Measurements from ENCODE around the gene MMP11. TPM values are rescaled to one million over a fixed set of nuclear protein-coding genes. Genes with fewer than 3 reads are reported as not detected.
"Not testable (repeated sequence)": the region's sequence is repeated elsewhere in the genome, so short reads cannot be mapped to it uniquely, and the experiment has no call there.

The MMP11 gene
- total and polyA plus RNA-seq, 2 of the 13 experiments (the other 11 are each of a cell fraction or from before 2014, with no cell fraction given) = 8.9 to 28.6 TPM

DNA sequence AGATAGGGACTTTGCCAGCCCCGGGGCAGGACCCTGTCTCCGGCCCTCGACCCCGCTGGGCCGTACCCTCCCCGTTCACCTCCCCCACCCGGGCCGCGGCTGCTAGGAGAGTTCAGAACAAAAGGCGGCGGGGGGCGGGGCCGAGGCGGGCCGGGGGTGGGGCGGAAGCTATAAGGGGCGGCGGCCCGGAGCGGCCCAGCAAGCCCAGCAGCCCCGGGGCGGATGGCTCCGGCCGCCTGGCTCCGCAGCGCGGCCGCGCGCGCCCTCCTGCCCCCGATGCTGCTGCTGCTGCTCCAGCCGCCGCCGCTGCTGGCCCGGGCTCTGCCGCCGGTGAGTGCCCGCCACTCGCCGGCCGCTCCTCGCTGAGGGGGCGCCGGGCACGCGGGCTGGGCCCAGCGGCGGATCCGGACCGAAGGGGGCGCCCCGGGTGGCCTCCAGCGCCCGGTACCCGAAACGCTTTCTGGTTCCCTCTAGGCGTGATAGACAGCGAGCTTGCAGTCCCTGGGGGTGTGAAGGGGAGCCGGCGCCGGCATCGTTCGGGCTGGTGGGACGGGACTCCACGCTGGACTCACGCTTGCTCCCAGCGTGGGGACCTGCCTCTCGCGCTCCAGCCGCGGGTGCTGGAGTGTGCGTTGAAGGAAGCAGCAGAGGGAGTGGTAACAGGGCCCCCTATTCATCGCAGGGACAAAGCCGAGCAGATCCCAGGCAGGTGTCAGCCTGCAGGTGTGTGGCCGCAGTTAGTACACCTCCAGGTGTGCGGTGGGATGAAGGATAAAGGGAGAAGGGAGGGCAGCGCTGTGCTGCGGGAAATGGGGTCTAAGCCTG lies at the start of gene MMP11 (continued):
- TF ChIP-seq, protein P1, sequence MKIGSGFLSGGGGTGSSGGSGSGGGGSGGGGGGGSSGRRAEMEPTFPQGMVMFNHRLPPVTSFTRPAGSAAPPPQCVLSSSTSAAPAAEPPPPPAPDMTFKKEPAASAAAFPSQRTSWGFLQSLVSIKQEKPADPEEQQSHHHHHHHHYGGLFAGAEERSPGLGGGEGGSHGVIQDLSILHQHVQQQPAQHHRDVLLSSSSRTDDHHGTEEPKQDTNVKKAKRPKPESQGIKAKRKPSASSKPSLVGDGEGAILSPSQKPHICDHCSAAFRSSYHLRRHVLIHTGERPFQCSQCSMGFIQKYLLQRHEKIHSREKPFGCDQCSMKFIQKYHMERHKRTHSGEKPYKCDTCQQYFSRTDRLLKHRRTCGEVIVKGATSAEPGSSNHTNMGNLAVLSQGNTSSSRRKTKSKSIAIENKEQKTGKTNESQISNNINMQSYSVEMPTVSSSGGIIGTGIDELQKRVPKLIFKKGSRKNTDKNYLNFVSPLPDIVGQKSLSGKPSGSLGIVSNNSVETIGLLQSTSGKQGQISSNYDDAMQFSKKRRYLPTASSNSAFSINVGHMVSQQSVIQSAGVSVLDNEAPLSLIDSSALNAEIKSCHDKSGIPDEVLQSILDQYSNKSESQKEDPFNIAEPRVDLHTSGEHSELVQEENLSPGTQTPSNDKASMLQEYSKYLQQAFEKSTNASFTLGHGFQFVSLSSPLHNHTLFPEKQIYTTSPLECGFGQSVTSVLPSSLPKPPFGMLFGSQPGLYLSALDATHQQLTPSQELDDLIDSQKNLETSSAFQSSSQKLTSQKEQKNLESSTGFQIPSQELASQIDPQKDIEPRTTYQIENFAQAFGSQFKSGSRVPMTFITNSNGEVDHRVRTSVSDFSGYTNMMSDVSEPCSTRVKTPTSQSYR (CRISPR knock-in tag; IDR thresholded peaks at IDR 0.05; ENCODE audit: borderline replicate concordance) = peak; percentile 68
- TF ChIP-seq RBFOX2 (IDR thresholded peaks at IDR 0.05; ENCODE audit: low read depth, low read length) = peak; percentile 72
- TF ChIP-seq ZNF777 (CRISPR knock-in tag; IDR thresholded peaks at IDR 0.05) = 0 out of 2 replicates have a peak, but pooled peaks have one; percentile 8
- 0 out of 2 replicates have a peak, but pooled peaks have one; percentile 21 for TF ChIP-seq WIZ (CRISPR knock-in tag; IDR thresholded peaks at IDR 0.05)
- no peak for TF ChIP-seq ZNF550 (CRISPR knock-in tag; IDR thresholded peaks at IDR 0.05; ENCODE audit: borderline replicate concordance)
- TF ChIP-seq, protein P2, sequence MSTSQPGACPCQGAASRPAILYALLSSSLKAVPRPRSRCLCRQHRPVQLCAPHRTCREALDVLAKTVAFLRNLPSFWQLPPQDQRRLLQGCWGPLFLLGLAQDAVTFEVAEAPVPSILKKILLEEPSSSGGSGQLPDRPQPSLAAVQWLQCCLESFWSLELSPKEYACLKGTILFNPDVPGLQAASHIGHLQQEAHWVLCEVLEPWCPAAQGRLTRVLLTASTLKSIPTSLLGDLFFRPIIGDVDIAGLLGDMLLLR (CRISPR knock-in tag; IDR thresholded peaks at IDR 0.05) = 0 out of 2 replicates have a peak, but pooled peaks have one; percentile 33
- 0 out of 2 replicates have a peak, but pooled peaks have one; percentile 6 for TF ChIP-seq ZNF230 (CRISPR knock-in tag; IDR thresholded peaks at IDR 0.05)
- TF ChIP-seq ZFY (CRISPR knock-in tag; IDR thresholded peaks at IDR 0.05) = peak; percentile 64
- TF ChIP-seq RAD21 (CRISPR knock-in tag; IDR thresholded peaks at IDR 0.05) = peak; percentile 36; the same call in 1 of the 2 replicates
- peak; percentile 64; the same call in 1 of the 2 replicates for TF ChIP-seq CCDC6 (CRISPR knock-in tag; IDR thresholded peaks at IDR 0.05)
- no peak for TF ChIP-seq MZF1 (CRISPR knock-in tag; IDR thresholded peaks at IDR 0.05; ENCODE audit: borderline replicate concordance)
- peak; percentile 23; the same call in 1 of the 2 replicates for TF ChIP-seq SPEN (CRISPR knock-in tag; IDR thresholded peaks at IDR 0.05; ENCODE audit: low read depth)
- no peak for TF ChIP-seq FOXO1 (CRISPR knock-in tag; IDR thresholded peaks at IDR 0.05)
- 0 out of 2 replicates have a peak, but pooled peaks have one; percentile 14 for TF ChIP-seq ZNF766 (CRISPR knock-in tag; IDR thresholded peaks at IDR 0.05; ENCODE audit: borderline replicate concordance)
- TF ChIP-seq ZNF891 (CRISPR knock-in tag; IDR thresholded peaks at IDR 0.05) = 0 out of 2 replicates have a peak, but pooled peaks have one; percentile 31
- TF ChIP-seq ARNT2 (CRISPR knock-in tag; IDR thresholded peaks at IDR 0.05; ENCODE audit: low read depth) = peak; percentile 45; the same call in 1 of the 2 replicates

DNA sequence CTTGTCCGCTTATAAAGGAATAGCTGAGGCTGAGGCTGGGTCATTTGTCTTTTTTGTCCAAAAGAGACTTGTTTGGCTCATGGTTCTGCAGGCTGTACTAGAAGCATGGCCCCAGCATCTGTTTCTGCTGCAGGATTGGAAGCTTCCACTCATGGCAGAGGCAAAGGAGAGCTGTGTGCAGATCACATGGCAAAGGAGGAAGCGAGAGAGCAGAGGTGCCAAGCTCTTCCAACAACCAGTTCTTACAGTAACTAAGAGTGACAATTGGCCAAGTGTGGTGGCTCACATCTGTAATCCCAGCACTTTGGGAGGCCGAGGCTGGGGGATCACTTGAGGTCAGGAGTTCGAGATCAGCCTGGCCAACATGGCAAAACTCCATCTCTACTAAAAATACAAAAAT lies 44.5 kb upstream of the MMP11 start:
- H3K27me3 ChIP-seq (ENCODE audit: control insufficient read depth in 1 of 2, insufficient read depth in 2 of 2, low read length in 2 of 2); H3K27ac ChIP-seq (ENCODE audit: extremely low read length, insufficient read depth, low read length); FAIRE-seq; intact Hi-C loops (cut with micrococcal nuclease; ENCODE audit: unreplicated experiment); H3K36me3 ChIP-seq (replicated peaks in 1 of 2; ENCODE audit: control insufficient read depth in 1 of 2, insufficient read depth in 2 of 2, low read length in 2 of 2); BruUV-seq (replicated peaks); in situ Hi-C loops (cut with HindIII; ENCODE audit: extremely low pct_ligation_motif_present, low pct_unique_long_range_greater_than_20kb); H3K79me2 ChIP-seq (ENCODE audit: insufficient read depth, low read length); DNase-seq (ENCODE audit: low spot score); H3K9me3 ChIP-seq (ENCODE audit: low read length); H3K9ac ChIP-seq (ENCODE audit: insufficient read depth, low read depth, low read length); H3K4me1 ChIP-seq (ENCODE audit: insufficient read depth, low read length); H2AFZ ChIP-seq (ENCODE audit: low read length); H3K4me2 ChIP-seq (ENCODE audit: low read depth, low read length); ATAC-seq; H3K4me3 ChIP-seq (replicated peaks in 1 of 3; ENCODE audit: insufficient read depth in 1 of 3, low read depth in 2 of 3, low read length in 3 of 3); CTCF ChIA-PET (ENCODE audit: low intra/inter-chr PET ratio, low total read pairs); H4K20me1 ChIP-seq (ENCODE audit: insufficient read depth, low read length): not testable (repeated sequence)
- POLR2A ChIA-PET = interaction anchor here (1.2 kb wide), 1 partner anchor 11 kb away, joined by 3 read pairs; no protein-coding TSS in a partner anchor
- 43% methylated on average over 4 of the region's 4 CpGs for WGBS (ENCODE audit: low lambda C conversion rate)
